NCI-H2196 (cell line): Measurements from ENCODE around the gene PRL.

Experiments used
- DNase-seq: peaks from one replicate; lab custom pipeline; 2025; ENCODE audit not compliant: unreplicated experiment; lab: John Stamatoyannopoulos, UW

The PRL gene

GRCh38 chr6:22295145-22295544 is 1.7 kb downstream of the PRL start:
- no peak for DNase-seq

GRCh38 chr6:22294301-22294700 is 2.5 kb downstream of the PRL start:
- no peak for DNase-seq

GRCh38 chr6:22290045-22290444 is 6.8 kb downstream of the PRL start:
- no peak for DNase-seq

GRCh38 chr6:22288721-22289120 is 8.1 kb downstream of the PRL start:
- no peak for DNase-seq

- no peak for DNase-seq
Measured at GRCh38 chr6:22284666-22285065, 12.2 kb downstream of the PRL start.

GRCh38 chr6:22281341-22282085 is 15.3 kb downstream of the PRL start:
- no peak for DNase-seq

- DNase-seq = no peak
Measured at GRCh38 chr6:22279427-22279826, 17.4 kb downstream of the PRL start.

- no peak for DNase-seq
Measured at GRCh38 chr6:22271081-22271480, 25.8 kb downstream of the PRL start.

GRCh38 chr6:22263748-22264147 is 33.1 kb downstream of the PRL start:
- no peak for DNase-seq

GRCh38 chr6:22254886-22255285 is 42.0 kb downstream of the PRL start:
- DNase-seq = no peak

- no peak for DNase-seq
Measured at GRCh38 chr6:22253955-22254655, 42.7 kb downstream of the PRL start.

GRCh38 chr6:22251348-22251747 is 45.5 kb downstream of the PRL start:
- no peak for DNase-seq

- peak; percentile 24 for DNase-seq
Measured at GRCh38 chr6:22250486-22250885, 46.4 kb downstream of the PRL start.

- DNase-seq = no peak
Measured at GRCh38 chr6:22249711-22250350, 47.0 kb downstream of the PRL start.

GRCh38 chr6:22248513-22249308 is 48.1 kb downstream of the PRL start:
- DNase-seq = no peak

- DNase-seq = no peak
Measured at GRCh38 chr6:22247916-22248482, 48.8 kb downstream of the PRL start.

- DNase-seq = no peak
Measured at GRCh38 chr6:22240025-22240424, 56.8 kb downstream of the PRL start.

- DNase-seq = no peak
Measured at GRCh38 chr6:22239261-22239921, 57.4 kb downstream of the PRL start.

- DNase-seq = no peak
Measured at GRCh38 chr6:22238861-22239260, 58.0 kb downstream of the PRL start.

- no peak for DNase-seq
Measured at GRCh38 chr6:22237526-22237925, 59.3 kb downstream of the PRL start.
